ENCODE measurements around the gene KCND3.
A peak's percentile ranks its signal among the peaks of the same experiment; 100 is the strongest.
"Not testable (repeated sequence)": the region's sequence is repeated elsewhere in the genome, so short reads cannot be mapped to it uniquely, and the experiment has no call there.

Gene KCND3

GRCh38 chr1:111762332-111762731, 227.1 kb downstream of the KCND3 start:
- DNase-seq = no peak

GRCh38 chr1:111761717-111762116, 227.8 kb downstream of the KCND3 start:
- no peak for DNase-seq

- no peak for DNase-seq
Observed at GRCh38 chr1:111758373-111758772, 231.1 kb downstream of the KCND3 start.

GRCh38 chr1:111756124-111756513, 233.3 kb downstream of the KCND3 start:
- DNase-seq = no peak

GRCh38 chr1:111755331-111756123, 233.9 kb downstream of the KCND3 start, which contains the start of gene DDX20:
DDX20 (plus strand) TSS chr1:111755901; CDS start chr1:111755925, 24 bp downstream.
- peak; percentile 99 for DNase-seq

GRCh38 chr1:111754984-111755330, 234.5 kb downstream of the KCND3 start:
- DNase-seq = peak; percentile 71

GRCh38 chr1:111751906-111752575, 237.4 kb downstream of the KCND3 start:
- DNase-seq = no peak

- DNase-seq = no peak
Observed at GRCh38 chr1:111750856-111751255, 238.6 kb downstream of the KCND3 start.

GRCh38 chr1:111749628-111750027, 239.8 kb downstream of the KCND3 start:
- DNase-seq = no peak

- no peak for DNase-seq
Observed at GRCh38 chr1:111747947-111748346, 241.5 kb downstream of the KCND3 start.

- DNase-seq = no peak
Observed at GRCh38 chr1:111747282-111747734, 242.2 kb downstream of the KCND3 start.

GRCh38 chr1:111746614-111746999, 242.9 kb downstream of the KCND3 start:
- DNase-seq = no peak

- peak; percentile 21 for DNase-seq
Observed at GRCh38 chr1:111745675-111746613, 243.5 kb downstream of the KCND3 start.

- no peak for DNase-seq
Observed at GRCh38 chr1:111743679-111744101, 245.8 kb downstream of the KCND3 start.

GRCh38 chr1:111742938-111743549, 246.4 kb downstream of the KCND3 start:
- DNase-seq = no peak

GRCh38 chr1:111742292-111742691, 247.2 kb downstream of the KCND3 start:
- DNase-seq = not testable (repeated sequence)

- DNase-seq = peak; percentile 56
Observed at GRCh38 chr1:111739925-111740765, 249.3 kb downstream of the KCND3 start.

- DNase-seq = peak; percentile 91
Observed at GRCh38 chr1:111739194-111739924, 250.1 kb downstream of the KCND3 start, which contains the start of gene INKA2. INKA2 (minus strand) TSS chr1:111739395; CDS start chr1:111739242, 153 bp downstream.

- peak; percentile 87 for DNase-seq
Observed at GRCh38 chr1:111738436-111739193, 250.9 kb downstream of the KCND3 start.

GRCh38 chr1:111738133-111738435, 251.4 kb downstream of the KCND3 start:
- peak; percentile 62 for DNase-seq
